ENCODE measurements around the gene CTIF.

DNA sequence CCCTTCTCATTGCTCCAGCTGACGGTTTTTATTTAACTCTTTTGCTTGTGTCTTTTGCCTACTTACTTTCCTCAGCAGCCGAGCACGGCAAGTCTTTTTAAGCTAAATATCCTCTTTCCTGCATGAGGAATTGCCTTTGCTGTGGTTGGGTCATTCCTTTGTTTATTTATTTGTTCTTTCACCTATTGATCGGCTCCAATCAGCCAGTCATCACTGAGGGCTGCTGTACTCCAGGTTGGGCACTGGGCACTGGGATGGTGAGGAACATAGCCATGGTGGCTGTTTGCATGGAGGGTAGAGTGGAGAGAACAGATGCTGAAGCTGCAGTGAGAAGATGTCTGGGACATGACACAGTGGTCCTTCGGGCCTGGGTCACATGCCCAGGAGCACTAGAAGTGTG is 105.2 kb downstream of the CTIF start:
- TF ChIP-seq, protein P1, sequence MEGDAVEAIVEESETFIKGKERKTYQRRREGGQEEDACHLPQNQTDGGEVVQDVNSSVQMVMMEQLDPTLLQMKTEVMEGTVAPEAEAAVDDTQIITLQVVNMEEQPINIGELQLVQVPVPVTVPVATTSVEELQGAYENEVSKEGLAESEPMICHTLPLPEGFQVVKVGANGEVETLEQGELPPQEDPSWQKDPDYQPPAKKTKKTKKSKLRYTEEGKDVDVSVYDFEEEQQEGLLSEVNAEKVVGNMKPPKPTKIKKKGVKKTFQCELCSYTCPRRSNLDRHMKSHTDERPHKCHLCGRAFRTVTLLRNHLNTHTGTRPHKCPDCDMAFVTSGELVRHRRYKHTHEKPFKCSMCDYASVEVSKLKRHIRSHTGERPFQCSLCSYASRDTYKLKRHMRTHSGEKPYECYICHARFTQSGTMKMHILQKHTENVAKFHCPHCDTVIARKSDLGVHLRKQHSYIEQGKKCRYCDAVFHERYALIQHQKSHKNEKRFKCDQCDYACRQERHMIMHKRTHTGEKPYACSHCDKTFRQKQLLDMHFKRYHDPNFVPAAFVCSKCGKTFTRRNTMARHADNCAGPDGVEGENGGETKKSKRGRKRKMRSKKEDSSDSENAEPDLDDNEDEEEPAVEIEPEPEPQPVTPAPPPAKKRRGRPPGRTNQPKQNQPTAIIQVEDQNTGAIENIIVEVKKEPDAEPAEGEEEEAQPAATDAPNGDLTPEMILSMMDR (IDR thresholded peaks at IDR 0.05; ENCODE audit: low read depth, low read length, missing input control): no peak
- TF ChIP-seq TAF1 (conservative IDR thresholded peaks at IDR 0.05) (no peak), RXRA (IDR thresholded peaks at IDR 0.05) (no peak)
- TF ChIP-seq, protein P2, sequence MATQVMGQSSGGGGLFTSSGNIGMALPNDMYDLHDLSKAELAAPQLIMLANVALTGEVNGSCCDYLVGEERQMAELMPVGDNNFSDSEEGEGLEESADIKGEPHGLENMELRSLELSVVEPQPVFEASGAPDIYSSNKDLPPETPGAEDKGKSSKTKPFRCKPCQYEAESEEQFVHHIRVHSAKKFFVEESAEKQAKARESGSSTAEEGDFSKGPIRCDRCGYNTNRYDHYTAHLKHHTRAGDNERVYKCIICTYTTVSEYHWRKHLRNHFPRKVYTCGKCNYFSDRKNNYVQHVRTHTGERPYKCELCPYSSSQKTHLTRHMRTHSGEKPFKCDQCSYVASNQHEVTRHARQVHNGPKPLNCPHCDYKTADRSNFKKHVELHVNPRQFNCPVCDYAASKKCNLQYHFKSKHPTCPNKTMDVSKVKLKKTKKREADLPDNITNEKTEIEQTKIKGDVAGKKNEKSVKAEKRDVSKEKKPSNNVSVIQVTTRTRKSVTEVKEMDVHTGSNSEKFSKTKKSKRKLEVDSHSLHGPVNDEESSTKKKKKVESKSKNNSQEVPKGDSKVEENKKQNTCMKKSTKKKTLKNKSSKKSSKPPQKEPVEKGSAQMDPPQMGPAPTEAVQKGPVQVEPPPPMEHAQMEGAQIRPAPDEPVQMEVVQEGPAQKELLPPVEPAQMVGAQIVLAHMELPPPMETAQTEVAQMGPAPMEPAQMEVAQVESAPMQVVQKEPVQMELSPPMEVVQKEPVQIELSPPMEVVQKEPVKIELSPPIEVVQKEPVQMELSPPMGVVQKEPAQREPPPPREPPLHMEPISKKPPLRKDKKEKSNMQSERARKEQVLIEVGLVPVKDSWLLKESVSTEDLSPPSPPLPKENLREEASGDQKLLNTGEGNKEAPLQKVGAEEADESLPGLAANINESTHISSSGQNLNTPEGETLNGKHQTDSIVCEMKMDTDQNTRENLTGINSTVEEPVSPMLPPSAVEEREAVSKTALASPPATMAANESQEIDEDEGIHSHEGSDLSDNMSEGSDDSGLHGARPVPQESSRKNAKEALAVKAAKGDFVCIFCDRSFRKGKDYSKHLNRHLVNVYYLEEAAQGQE (IDR thresholded peaks at IDR 0.05): no peak

Data from liver (tissue), 3 donors.